Measurements from ENCODE around the gene METTL26.
"Not testable (repeated sequence)": the region's sequence is repeated elsewhere in the genome, so short reads cannot be mapped to it uniquely, and the experiment has no call there.

The METTL26 gene

DNA sequence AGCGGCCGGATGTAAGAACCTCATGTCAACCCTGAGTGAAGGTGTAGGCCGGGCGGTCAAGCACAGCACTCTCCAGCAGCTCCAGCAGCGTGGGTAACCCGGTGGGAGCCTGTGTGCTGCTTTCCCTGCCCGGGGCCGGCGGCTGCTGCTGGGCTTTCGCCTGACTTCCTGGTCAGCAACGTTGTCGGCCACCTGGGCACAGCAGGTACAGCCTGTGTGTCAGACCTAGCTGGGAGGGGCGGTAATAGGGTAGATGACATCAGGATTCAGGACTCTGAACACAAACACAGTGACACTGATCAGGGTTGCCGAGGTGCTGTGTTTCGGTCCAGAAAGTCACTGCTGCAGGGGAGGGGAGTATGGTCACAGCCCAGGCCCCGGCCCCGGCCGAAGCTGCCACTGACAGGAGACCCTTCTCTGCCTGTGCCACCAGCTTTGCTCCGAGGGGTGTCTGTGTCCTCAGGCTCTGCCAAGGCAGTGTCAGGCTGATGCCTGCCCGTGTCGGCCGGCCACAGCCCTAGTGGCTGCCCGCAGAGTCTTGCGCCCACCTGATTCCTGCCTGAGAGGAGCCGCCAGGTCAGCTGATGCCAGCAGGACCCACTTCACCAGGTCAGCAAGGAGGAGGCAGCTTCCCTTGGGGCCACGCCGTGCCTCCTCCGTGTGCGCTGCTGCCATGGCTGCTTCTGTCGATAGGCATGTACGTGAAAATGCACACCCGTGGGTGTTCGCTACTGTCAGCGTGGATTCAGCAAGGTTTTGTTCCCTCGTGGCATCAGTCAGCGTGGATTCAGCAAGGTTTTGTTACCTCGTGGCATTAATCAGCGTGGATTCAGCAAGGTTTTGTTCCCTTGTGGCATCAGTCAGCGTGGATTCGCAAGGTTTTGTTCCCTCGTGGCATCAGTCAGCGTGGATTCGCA, 37.0 kb downstream of the METTL26 start:
- DNase-seq (ENCODE audit: low read depth in 1 of 2, low spot score in 1 of 2) = no peak

DNA sequence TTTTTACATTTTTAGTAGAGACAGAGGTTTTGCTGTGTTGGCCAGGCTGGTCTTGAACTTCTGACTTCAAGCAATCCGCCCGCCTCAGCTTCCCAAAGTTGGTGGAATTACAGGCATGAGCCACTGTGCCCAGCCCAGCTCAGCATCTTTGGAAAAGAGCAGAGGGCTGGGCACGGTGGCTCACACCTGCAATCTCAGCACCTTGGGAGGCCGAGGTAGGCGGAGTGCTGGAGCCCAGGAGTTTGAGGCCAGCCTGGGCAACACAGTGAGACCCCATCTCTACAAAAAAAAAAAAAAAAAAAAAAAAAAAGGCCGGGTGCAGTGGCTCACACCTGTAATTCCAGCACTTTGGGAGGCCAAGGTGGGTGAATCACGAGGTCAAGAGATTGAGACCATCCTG, 38.5 kb downstream of the METTL26 start:
- not testable (repeated sequence) for DNase-seq (ENCODE audit: low read depth in 1 of 2, low spot score in 1 of 2)

DNA sequence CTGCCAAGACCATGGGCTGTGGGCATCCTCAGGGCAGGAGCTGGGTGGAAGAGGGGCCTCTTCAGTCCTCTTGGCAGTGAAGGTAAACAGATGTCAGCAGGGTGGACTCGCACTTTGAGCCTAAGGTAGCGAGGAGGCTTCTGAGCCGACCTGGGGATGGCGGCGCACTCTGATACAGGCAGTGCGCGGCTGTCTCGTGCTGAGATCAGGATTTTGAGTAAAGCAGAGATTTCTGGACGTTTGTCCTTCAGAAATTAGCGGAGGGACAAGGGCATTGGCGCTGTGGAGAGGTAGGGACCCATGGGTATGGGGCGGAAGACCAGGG, 39.4 kb downstream of the METTL26 start:
- no peak for DNase-seq (ENCODE audit: low read depth in 1 of 2, low spot score in 1 of 2)

DNA sequence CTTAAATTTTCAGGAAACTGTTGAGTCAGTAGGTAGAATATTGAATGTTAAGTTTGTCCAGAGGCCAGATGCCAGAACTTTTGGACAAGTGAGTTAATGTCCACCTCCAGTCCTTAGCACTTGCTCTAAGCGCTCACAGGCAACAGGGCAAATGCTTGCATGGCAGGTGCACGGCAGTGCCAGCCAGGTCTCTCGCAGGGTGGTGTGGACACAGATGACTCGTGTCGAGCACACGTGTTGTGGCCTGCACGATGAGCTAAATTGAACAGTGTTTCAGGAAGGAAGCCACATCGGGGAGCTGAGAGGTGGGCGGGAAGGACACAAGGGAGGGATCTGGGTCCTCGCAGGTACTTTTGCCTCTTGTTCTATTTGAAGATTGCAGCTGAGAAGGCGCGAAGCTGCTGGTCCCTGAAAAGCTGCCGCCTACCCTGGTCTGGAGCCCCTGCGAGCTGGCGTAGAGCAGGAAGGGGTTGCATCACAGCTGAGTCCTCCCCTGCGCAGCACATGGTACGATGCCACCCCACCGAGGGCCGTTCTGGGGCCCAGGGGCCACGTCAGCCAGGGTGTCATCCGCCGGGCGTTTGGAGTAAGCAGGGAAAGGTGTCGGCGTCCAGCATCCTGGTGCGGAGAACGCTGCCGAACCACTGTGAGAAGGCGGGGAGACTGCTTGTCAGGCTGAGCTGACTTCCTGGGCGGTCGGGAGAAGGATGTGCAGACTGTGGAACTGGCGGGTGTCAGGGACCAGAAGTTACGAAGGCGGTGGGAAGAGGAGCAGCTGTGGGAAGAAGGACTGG, 40.0 kb downstream of the METTL26 start:
- no peak for DNase-seq (ENCODE audit: low read depth in 1 of 2, low spot score in 1 of 2)

DNA sequence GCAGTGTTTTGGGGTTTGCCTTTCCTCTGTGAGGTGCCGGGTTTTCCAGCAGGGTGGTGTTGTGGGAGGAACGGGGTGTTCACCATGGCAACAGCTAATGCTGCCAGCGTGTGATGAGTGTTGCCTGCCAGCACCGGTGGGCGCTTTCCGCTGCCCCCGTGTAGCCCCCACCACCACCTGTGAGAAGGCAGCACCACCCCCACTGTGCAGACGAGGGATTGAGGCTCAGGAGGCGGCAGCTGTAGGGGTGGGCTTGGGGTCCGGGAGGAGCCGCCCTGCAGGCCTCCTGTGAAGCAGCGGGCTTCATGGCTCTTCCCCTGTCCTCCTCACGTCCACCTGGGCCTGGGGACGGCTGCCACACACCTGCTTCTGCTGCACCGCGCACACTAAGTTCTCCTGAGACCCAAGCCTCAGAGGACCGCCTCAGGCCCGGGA, 41.0 kb downstream of the METTL26 start:
- no peak for DNase-seq (ENCODE audit: low read depth in 1 of 2, low spot score in 1 of 2)

DNA sequence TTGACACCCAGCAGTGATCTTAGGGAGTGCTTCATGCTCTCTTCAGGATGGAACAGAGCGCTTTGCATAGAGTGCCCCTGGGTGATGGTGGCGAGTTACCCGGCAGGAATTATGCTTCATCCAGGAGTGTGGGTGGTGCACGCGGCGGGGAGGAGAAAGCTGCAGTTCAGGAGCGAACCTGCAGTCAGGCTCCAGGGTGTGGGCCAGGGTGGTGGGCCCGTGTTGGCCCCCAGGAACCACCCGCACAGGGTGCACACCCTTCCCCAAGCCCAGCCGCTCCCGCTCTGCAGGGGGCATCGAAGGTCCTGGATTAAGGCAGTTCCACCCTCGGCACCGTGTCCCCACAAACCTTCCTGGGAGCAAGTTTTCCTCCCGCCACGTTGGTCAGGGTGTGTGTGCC, 42.3 kb downstream of the METTL26 start:
- DNase-seq (ENCODE audit: low read depth in 1 of 2, low spot score in 1 of 2) = no peak

DNA sequence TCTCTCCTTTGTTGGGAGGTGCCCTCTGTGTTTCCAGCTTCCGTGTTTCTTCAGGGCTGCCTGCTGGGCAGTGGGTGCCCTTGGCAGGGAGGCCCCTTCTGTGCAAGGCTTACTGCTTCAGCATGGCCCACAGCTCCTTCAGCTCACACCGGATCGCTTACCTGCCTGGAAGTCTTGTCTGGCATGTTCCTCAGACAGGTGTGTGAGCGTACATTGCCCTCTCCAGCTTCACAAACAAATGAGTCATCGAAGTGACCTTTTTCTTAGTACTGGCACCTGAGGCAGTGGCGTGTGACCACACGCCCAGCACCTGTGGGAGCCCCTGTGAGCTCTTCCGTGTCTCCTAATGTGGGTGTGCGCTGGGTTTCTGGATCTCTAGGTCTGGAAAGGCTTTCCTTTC, 42.7 kb downstream of the METTL26 start:
- DNase-seq (ENCODE audit: low read depth in 1 of 2, low spot score in 1 of 2) = no peak

DNA sequence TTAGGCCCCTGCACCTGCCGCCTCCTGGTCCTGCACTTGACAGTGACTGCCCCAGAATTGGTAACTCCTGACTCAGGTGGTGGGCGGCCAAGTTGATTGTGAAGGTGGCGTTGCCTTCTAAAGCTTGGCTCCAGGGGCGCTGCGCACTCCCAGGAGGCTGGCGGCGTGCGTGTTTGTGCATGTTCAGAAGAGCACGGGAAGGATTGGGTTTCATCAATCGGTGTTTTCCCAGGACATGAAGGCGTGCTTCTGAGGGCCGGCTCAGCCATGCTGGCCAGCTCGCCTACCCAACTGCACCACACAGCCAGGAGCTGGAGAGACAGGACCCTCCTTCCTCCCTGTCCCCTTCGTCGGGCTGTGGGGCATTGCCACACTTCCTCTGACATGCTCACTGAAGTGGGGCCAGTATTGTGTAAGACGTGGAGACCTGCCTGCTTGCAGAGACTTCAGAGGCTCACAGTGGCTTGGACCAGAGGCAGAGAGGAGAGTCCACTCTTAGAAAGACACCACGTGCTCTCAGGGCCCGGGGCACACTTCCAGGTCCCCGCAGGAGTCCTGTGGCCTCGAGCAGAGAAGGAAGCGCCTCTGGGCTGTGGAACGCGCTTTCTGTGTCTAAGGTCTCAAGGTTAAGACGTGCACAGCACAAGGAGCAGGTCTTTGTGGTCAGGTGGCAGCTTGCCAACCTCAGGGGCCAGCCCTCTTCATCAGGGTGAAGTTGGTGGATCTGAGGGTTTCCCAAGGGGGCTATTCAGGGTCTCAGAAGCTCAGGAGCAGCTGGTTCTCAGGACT, 43.4 kb downstream of the METTL26 start:
- no peak for DNase-seq (ENCODE audit: low read depth in 1 of 2, low spot score in 1 of 2)

DNA sequence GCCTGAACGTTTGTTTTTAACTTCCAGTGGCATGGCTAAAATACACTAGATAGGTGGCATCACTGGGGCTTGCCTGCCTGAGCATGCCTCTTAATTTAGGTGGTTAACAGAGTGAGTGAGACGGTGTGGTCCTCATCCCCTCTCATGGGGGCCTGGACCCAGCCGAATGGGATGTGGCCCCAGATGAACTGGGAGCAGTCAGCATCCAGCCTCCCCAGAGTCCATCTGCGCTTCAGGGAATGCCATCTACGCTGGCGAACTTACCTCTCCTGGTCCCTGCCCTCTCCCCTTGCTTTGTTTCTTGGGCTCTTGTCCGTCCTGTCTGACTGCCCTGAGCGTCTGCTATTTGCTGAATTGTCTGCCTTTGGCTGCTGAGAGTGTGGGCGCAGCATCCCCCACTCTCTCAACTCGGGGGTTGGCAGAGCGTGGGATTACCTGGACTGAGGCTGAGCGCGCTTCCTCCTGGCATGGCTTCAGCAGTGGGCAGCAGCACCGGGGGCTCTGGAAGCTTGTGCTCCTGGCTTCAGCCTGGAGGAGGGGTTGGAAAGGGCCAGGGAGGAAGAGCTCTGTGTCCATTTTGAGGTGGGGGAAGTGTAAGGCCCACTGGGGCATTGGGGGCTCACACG, 44.1 kb downstream of the METTL26 start:
- no peak for DNase-seq (ENCODE audit: low read depth in 1 of 2, low spot score in 1 of 2)

DNA sequence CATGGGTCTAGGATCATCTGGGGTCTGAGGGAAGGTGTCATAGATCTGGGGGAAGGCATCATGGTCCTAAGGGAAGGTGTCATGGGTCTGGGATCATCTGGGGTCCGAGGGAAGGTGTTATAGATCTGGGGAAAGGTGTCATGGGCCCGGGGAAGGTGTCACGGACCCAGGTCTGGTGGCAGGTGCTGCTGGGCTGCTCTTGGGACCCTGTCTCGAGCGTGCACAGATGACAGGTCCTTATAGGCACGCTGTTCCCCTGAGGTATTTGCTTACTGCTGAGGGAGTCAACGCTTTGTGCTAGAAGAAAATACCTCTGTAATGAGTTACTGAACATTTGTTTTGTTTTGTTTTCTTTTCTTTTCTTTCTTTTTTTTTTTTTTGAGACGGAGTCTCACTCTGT, 44.9 kb downstream of the METTL26 start:
- DNase-seq (ENCODE audit: low read depth in 1 of 2, low spot score in 1 of 2) = no peak

DNA sequence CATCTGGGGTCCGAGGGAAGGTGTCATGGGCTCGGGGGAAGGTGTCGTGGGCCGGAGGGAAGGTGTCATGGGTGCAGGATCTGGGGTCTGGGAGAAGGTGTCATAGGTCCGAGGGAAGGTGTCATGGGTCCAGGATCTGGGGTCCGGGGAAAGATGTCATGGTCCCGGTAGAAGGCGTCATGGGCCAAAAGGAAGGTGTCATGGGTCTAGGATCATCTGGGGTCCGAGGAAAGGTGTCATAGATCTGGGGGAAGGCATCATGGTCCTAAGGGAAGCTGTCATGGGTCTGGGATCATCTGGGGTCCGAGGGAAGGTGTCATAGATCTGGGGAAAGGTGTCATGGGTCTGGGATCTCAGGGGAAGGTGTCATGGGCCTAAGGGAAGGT, 45.3 kb downstream of the METTL26 start:
- DNase-seq (ENCODE audit: low read depth in 1 of 2, low spot score in 1 of 2) = no peak

DNA sequence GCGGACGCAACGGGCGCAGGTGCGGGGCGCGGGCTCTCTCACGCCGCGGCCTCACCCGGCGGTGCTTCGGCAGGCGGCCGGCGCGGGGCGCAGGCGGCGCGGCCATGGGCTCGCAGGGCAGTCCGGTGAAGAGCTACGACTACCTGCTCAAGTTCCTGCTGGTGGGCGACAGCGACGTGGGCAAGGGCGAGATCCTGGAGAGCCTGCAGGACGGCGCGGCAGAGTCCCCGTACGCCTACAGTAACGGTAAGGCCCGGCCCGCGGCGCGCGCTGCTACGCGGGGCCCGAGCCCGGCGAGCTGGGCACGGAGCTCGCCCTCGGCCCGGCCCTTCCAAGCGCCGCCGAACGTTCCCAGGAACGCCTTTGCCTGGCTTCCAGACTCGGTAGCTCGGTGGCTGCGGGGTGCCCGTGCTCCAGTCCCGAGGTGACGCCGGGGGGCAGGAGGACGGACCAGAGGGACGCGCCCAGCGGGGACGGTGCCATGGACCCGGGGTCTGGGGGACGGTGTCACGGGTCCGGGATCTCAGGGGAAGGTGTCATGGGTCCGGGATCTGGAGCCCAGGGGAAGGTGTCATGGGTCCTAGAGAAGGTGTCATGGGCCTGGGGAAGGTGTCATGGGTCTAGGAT, 45.8 kb downstream of the METTL26 start:
- DNase-seq (ENCODE audit: low read depth in 1 of 2, low spot score in 1 of 2) = no peak

DNA sequence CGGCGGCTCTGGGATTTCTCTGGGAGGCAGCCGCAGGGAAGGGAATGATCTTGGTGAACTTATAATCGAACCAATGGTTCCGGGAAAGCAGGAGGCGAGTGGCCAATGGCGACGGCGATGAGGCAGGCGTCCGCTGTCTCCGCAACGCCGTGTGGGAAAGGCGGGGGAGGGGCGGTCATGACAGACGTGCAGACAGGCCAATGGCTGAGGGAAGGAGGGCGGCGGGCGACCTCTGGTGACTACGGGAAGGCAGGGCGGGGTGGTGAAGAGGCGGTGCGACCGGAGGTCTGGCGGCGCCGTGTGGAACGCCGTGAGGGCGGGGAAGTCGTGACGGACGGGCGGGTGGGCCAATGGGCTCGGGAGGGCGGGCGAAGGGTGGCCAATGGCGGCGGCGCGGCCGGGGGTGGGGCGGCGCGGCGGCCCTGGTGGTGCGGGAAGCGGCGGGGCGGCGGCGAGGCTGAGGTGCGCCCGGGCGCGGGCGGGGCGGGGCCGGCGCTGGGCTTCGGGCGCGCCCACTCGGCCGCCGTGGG, 46.4 kb downstream of the METTL26 start, which contains the start of gene RAB40C:
Gene RAB40C, plus strand, starts transcription at position 409 of the 530 bp plus-strand sequence. CDS start 226 bp downstream, outside the sequence.
- DNase-seq (ENCODE audit: low read depth in 1 of 2, low spot score in 1 of 2) = peak; percentile 97 to 98

DNA sequence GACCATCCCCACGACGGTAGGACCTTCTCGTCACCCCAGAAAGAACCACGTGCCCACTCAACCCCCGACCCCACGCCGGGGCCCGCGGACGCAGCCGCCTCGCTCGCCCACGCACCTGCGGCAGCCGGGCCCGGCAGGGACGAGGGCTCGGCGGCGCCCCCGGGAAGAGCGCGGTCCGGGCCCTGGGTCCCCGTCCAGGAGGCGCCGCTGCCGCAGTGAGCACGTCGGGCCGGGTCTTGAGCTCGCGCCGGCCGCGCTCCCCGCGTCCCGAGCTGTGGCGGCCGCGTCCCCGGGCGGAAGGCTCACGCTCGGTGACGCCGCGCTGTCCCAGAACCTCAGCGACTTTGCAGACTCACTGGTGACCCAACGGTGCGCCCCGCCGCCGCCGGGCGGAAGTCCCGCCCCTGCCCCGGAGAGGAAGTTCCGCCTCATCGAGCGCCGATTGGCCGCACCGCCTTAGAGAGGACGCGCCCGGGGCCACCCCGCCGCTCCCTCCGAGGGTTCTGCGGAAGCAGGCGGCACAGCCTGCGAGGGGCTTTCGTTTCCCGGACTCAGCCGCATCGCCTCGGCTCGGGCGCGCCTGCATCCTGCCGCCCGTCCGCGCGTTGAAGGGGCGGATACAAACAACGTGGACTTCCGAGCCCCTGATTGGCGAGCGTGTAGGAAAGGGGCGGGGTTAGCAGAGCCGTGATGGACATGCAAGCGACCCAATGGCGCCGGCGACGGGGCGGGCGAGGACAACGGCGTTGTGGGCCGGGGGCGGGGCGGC, 47.0 kb downstream of the METTL26 start:
- peak; percentile 98 for DNase-seq (ENCODE audit: low read depth in 1 of 2, low spot score in 1 of 2)

DNA sequence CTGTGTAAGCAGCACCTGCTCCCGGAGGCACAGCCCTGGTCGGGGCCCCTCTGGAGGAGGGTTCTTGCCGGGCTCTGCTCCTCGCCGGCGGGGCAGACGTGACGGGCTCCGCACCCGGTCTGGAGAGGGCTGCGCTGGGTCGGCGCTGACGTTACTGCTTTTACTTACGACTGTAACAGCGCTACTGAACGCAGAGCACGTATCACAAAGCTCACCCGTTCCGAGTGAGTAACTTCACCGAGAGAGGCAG, 47.5 kb downstream of the METTL26 start:
- DNase-seq (ENCODE audit: low read depth in 1 of 2, low spot score in 1 of 2) = peak in 1 of 2 donors; percentile 26

DNA sequence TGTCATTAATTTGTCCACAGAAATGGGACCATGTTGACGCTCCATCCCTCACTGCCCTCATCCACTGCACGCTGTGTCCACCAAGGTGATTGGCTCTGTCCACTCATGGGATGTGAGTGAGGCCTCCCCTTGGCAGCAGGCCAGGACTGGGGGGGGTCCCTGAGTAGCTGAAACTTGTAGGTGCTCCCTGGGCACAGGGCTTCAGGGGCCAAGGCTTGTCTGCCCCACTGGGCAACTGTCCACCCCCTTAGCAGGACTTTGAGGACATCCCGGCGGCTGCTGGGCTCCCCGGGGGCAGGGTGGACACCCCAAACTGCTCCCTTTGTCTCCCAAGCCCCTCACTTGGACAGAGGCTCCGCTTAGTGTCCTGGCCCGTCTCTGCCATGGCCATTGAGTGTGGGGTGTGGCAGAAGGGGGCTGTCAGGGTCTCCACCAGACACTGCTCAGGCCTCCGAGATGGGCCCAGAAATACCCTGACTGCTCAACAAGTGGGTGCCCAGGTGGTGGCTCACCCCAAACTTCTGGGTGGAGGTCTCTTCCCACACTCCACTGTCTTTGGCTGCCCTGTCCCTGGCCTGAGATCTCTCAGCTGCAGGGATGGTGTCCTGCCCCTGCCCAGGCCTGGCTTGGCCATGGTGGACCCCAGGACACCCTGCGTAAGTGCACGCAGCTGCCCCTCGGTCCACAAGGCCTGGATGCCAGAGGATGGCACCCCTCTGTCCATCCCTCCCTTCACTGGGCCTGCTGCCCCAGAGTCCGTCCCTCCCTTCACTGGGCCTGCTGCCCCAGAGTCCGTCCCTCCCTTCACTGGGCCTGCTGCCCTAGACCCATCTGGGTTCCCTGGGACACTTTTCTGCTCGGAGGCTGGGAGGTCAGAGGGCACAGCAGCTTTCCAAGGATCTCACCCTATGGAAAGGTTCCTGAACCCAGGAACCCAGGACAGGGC, 49.2 kb downstream of the METTL26 start:
- DNase-seq (ENCODE audit: low read depth in 1 of 2, low spot score in 1 of 2) = no peak

DNA sequence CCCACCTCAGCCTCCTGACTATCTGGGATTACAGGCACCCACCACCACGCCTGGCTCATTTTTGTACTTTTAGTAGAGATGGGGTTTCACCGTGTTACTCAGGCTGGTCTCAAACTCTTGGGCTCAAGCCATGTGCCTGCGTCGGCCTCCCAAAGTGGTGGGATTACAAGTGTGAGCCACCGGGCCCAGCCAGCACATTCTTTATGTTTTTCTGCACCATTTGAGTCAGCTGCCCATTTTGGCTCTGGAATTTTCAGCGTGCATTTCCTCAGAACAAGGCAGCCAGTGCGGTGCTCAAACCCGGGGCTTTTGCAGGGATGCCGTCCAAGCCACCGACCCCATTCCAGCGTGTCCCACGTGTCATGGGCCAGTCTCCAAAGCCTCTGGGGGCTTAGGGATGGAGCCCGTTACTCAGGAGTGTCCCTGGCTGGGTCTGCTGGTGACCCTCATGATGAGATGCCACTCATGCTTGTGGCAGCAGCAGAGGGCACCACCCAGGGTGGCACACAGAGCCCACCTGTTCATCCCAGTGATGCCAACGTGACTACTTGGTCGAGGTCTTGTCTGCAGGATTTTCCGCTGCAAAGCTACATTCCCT, 50.0 kb downstream of the METTL26 start:
- DNase-seq (ENCODE audit: low read depth in 1 of 2, low spot score in 1 of 2) = no peak

DNA sequence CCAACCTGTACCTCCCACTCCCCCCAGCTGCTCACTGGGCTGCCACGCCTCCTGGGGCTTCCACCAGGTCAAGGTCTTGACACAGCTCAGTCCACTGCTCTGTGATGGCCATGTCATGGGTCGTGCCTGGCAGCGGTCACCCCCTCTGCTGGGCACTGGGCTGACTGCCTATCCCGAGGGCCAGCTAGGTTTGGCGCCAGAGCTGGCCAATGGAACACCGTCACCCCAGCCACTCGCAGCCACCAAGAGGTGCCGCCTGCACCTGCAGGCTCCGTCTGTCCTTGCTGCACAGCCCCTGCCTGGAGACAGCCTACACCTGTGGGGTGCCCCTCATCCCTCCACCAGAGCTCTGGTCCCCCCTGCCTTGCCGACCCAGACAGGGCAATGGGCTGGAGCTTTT, 50.8 kb downstream of the METTL26 start:
- no peak for DNase-seq (ENCODE audit: low read depth in 1 of 2, low spot score in 1 of 2)

Data from stimulated activated CD4-positive, alpha-beta T cell treated with anti-CD3 and anti-CD28 coated beads, Interleukin-15, amount 100 ng/mL, for 1 hour (primary cell).